ENCODE measurements around the gene UBE2H.
"Not testable (repeated sequence)": the region's sequence is repeated elsewhere in the genome, so short reads cannot be mapped to it uniquely, and the experiment has no call there.

Gene UBE2H

DNA sequence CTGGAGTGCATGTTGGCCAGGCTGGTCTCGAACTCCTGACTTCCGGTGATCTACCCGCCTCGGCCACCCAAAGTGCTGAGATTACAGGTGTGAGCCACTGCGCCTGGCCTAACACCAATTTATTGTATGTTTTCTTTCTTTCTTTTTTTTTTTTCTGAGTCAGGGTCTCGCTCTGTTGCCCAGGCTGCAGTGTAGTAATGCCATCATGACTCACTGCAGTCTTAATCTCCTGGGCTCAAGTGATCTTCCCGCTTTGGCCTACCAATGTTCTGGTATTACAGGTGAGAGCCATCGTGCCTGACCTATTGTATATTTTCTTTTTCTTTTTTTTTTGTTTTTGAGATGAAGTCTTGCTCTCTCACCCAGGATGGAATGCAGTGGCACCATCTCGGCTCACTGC is 33.8 kb upstream of the UBE2H start:
- H3K4me3 ChIP-seq (ENCODE audit: low read depth, low read length): no peak overlapping the region
- TF ChIP-seq, protein P1, sequence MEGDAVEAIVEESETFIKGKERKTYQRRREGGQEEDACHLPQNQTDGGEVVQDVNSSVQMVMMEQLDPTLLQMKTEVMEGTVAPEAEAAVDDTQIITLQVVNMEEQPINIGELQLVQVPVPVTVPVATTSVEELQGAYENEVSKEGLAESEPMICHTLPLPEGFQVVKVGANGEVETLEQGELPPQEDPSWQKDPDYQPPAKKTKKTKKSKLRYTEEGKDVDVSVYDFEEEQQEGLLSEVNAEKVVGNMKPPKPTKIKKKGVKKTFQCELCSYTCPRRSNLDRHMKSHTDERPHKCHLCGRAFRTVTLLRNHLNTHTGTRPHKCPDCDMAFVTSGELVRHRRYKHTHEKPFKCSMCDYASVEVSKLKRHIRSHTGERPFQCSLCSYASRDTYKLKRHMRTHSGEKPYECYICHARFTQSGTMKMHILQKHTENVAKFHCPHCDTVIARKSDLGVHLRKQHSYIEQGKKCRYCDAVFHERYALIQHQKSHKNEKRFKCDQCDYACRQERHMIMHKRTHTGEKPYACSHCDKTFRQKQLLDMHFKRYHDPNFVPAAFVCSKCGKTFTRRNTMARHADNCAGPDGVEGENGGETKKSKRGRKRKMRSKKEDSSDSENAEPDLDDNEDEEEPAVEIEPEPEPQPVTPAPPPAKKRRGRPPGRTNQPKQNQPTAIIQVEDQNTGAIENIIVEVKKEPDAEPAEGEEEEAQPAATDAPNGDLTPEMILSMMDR (IDR thresholded peaks at IDR 0.05; ENCODE audit: insufficient read depth, low read length, missing control alignments): no peak
- POLR2A ChIA-PET: no interaction called here
- DNase-seq (ENCODE audit: low read depth, low spot score): no peak
- CTCF ChIA-PET: interaction anchor here (1.0 kb wide), 1 partner anchor 9 kb away, joined by 4 read pairs; no protein-coding TSS in a partner anchor

GRCh38 chr7:129980667-129981066 is 27.9 kb upstream of the UBE2H start:
- no peak overlapping the region for H3K4me3 ChIP-seq (ENCODE audit: low read depth, low read length)
- CTCF ChIA-PET: interaction anchor here (1.2 kb wide), 1 partner anchor 10 kb away, joined by 3 read pairs; no protein-coding TSS in a partner anchor
- no peak for DNase-seq (ENCODE audit: low read depth, low spot score)
- POLR2A ChIA-PET: interaction anchor here (0.7 kb wide), 1 partner anchor 22 kb away, joined by 4 read pairs; no protein-coding TSS in a partner anchor
- TF ChIP-seq, protein P1 (IDR thresholded peaks at IDR 0.05; ENCODE audit: insufficient read depth, low read length, missing control alignments): no peak

- DNase-seq (ENCODE audit: low read depth, low spot score): no peak
- ChIA-PET CTCF (interaction anchor here (2.2 kb wide), 1 partner anchor 150 kb away, joined by 6 read pairs; no protein-coding TSS in a partner anchor), POLR2A (no interaction called here)
- TF ChIP-seq, protein P1 (IDR thresholded peaks at IDR 0.05; ENCODE audit: insufficient read depth, low read length, missing control alignments): no peak
- H3K4me3 ChIP-seq (ENCODE audit: low read depth, low read length): no peak overlapping the region
Observed at GRCh38 chr7:129975309-129975708, 22.5 kb upstream of the UBE2H start.

GRCh38 chr7:129970816-129971215 is 18.1 kb upstream of the UBE2H start:
- POLR2A ChIA-PET: interaction anchor here (0.6 kb wide), 1 partner anchor 1013 kb away, joined by 3 read pairs; no protein-coding TSS in a partner anchor
- CTCF ChIA-PET: interaction anchor here (0.9 to 1.7 kb wide), 4 partner anchors 10 to 142 kb away, joined by 3 to 9 read pairs (median 3); no protein-coding TSS in a partner anchor
- no peak overlapping the region for H3K4me3 ChIP-seq (ENCODE audit: low read depth, low read length)
- DNase-seq (ENCODE audit: low read depth, low spot score): no peak
- TF ChIP-seq, protein P1 (IDR thresholded peaks at IDR 0.05; ENCODE audit: insufficient read depth, low read length, missing control alignments): no peak

- H3K4me3 ChIP-seq (ENCODE audit: low read depth, low read length): no peak overlapping the region
- CTCF ChIA-PET: interaction anchor here (0.9 to 1.7 kb wide), 5 partner anchors 10 to 144 kb away, joined by 3 to 9 read pairs (median 3); no protein-coding TSS in a partner anchor
- no peak for DNase-seq (ENCODE audit: low read depth, low spot score)
- POLR2A ChIA-PET: interaction anchor here (0.6 kb wide), 1 partner anchor 1012 kb away, joined by 3 read pairs; no protein-coding TSS in a partner anchor
- TF ChIP-seq, protein P1 (IDR thresholded peaks at IDR 0.05; ENCODE audit: insufficient read depth, low read length, missing control alignments): no peak
Observed at GRCh38 chr7:129969881-129970446, 17.2 kb upstream of the UBE2H start.

- no peak overlapping the region for H3K4me3 ChIP-seq (ENCODE audit: low read depth, low read length)
- DNase-seq (ENCODE audit: low read depth, low spot score): no peak
- ChIA-PET CTCF (interaction anchor here (0.7 to 1.7 kb wide), 2 partner anchors 140 to 143 kb away, joined by 3 to 9 read pairs; no protein-coding TSS in a partner anchor), POLR2A (no interaction called here)
- TF ChIP-seq, protein P1 (IDR thresholded peaks at IDR 0.05; ENCODE audit: insufficient read depth, low read length, missing control alignments): no peak
Observed at GRCh38 chr7:129968592-129969383, 16.0 kb upstream of the UBE2H start.

- POLR2A ChIA-PET; DNase-seq (ENCODE audit: low read depth, low spot score); H3K4me3 ChIP-seq (ENCODE audit: low read depth, low read length): not testable (repeated sequence)
- CTCF ChIA-PET: interaction anchor here (1.3 to 2.3 kb wide), 3 partner anchors 10 to 135 kb away, joined by 3 to 12 read pairs (median 11); no protein-coding TSS in a partner anchor
Observed at GRCh38 chr7:129960204-129960475, 7.4 kb upstream of the UBE2H start.
